Measurements from ENCODE around the gene IL10RB. TPM values are rescaled to one million over a fixed set of nuclear protein-coding genes. Genes with fewer than 3 reads are reported as not detected.

IL10RB gene
- total RNA-seq, 1 donor from 2014 or later, result 7.7 TPM

- Mint-ChIP-seq H3K9me3 (ENCODE audit: low read depth) (no peaks in the 10 kb centered on the region), H3K4me3 (ENCODE audit: low read depth) (no peak overlapping the region), H3K27ac (no peak overlapping the region), H3K36me3 (ENCODE audit: insufficient read depth) (peaks cover 30% of the 10 kb centered on the region), H3K4me1 (ENCODE audit: low read depth) (peaks cover 7% of the 10 kb centered on the region), H3K27me3 (peaks cover 3% of the 10 kb centered on the region)
- no peak for DNase-seq (ENCODE audit: low spot score, unreplicated experiment)
- no peak for TF ChIP-seq CTCF (IDR thresholded peaks at IDR 0.05; ENCODE audit: unreplicated experiment)
These were observed 4.5 kb upstream of the IL10RB start for GRCh38 chr21:33261635-33262034.

- H3K9me3 Mint-ChIP-seq (ENCODE audit: low read depth), result no peaks in the 10 kb centered on the region
- peaks cover 19% of the 10 kb centered on the region for H3K36me3 Mint-ChIP-seq (ENCODE audit: insufficient read depth)
- TF ChIP-seq CTCF (IDR thresholded peaks at IDR 0.05; ENCODE audit: unreplicated experiment), result no peak
- DNase-seq (ENCODE audit: low spot score, unreplicated experiment), result no peak
- H3K27ac Mint-ChIP-seq, result no peak overlapping the region
- H3K27me3 Mint-ChIP-seq, result peaks cover 3% of the 10 kb centered on the region
- peaks cover 13% of the 10 kb centered on the region for H3K4me1 Mint-ChIP-seq (ENCODE audit: low read depth)
- H3K4me3 Mint-ChIP-seq (ENCODE audit: low read depth), result no peak overlapping the region
These were observed 3.2 kb upstream of the IL10RB start for GRCh38 chr21:33262921-33263320.

GRCh38 chr21:33264561-33264960, 1.6 kb upstream of the IL10RB start:
- H3K9me3 Mint-ChIP-seq (ENCODE audit: low read depth), result no peaks in the 10 kb centered on the region
- no peak for DNase-seq (ENCODE audit: low spot score, unreplicated experiment)

GRCh38 chr21:33265664-33266049, 510 bp upstream of the IL10RB start:
- H3K27me3 Mint-ChIP-seq, result peaks cover 3% of the 10 kb centered on the region
- peak overlapping the region; percentile 1 for H3K27ac Mint-ChIP-seq
- no peak for TF ChIP-seq CTCF (IDR thresholded peaks at IDR 0.05; ENCODE audit: unreplicated experiment)
- peak overlapping the region; percentile 69 for H3K4me3 Mint-ChIP-seq (ENCODE audit: low read depth)
- no peak for DNase-seq (ENCODE audit: low spot score, unreplicated experiment)
- H3K9me3 Mint-ChIP-seq (ENCODE audit: low read depth), result no peaks in the 10 kb centered on the region
- peaks cover 13% of the 10 kb centered on the region for H3K4me1 Mint-ChIP-seq (ENCODE audit: low read depth)
- H3K36me3 Mint-ChIP-seq (ENCODE audit: insufficient read depth), result peaks cover 10% of the 10 kb centered on the region

More at GRCh38 chr21:33264561-33264960, 1.6 kb upstream of the IL10RB start:
- no peak for TF ChIP-seq CTCF (IDR thresholded peaks at IDR 0.05; ENCODE audit: unreplicated experiment)
- peaks cover 10% of the 10 kb centered on the region for H3K36me3 Mint-ChIP-seq (ENCODE audit: insufficient read depth)
- no peak overlapping the region for H3K27ac Mint-ChIP-seq
- H3K4me3 Mint-ChIP-seq (ENCODE audit: low read depth), result no peak overlapping the region
- peaks cover 3% of the 10 kb centered on the region for H3K27me3 Mint-ChIP-seq
- H3K4me1 Mint-ChIP-seq (ENCODE audit: low read depth), result peaks cover 13% of the 10 kb centered on the region

- H3K27me3 Mint-ChIP-seq, result peaks cover 3% of the 10 kb centered on the region
- no peak for TF ChIP-seq CTCF (IDR thresholded peaks at IDR 0.05; ENCODE audit: unreplicated experiment)
- H3K27ac Mint-ChIP-seq, result peak overlapping the region; percentile 67
- DNase-seq (ENCODE audit: low spot score, unreplicated experiment), result no peak
- H3K4me3 Mint-ChIP-seq (ENCODE audit: low read depth), result peak overlapping the region; percentile 78
- H3K36me3 Mint-ChIP-seq (ENCODE audit: insufficient read depth), result peaks cover 13% of the 10 kb centered on the region
- no peaks in the 10 kb centered on the region for H3K9me3 Mint-ChIP-seq (ENCODE audit: low read depth)
- peaks cover 13% of the 10 kb centered on the region for H3K4me1 Mint-ChIP-seq (ENCODE audit: low read depth)
These were observed 595 bp downstream of the IL10RB start for GRCh38 chr21:33266789-33267135.

Data from progenitor cell of endocrine pancreas (in vitro differentiated cells).